CD4-positive, alpha-beta T cell treated with Interleukin-6 for 4 hours (primary cell): ENCODE data around the gene FEM1B.

Experiments
- DNase-seq: peaks from one replicate; pipeline ENCODE4 v3.0.0-alpha.2; 2020; ENCODE audit warnings: mixed read lengths

The FEM1B gene

DNA sequence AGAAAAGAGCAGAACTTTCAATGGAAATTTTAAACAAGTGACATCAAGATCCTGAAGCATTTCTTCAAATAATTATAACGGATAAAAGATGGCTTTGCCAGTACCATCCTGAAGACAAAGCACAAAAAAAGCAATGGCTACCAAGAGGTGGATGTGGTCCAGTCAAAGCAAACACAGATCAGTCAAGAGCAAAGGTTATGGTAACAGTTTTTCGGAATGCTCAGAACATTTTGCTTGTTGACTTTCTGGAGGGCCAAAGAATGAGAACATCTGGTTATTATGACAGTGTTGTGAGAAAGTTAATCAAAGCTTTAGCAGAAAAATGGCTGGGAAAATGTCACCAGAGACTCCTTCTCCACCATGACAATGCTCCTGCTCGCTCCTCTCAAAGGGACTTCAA, 31.5 kb downstream of the FEM1B start:
- no peak for DNase-seq

- DNase-seq = no peak
These were observed 32.7 kb downstream of the FEM1B start for GRCh38 chr15:68310178-68310803.

- DNase-seq = no peak
These were observed 33.4 kb downstream of the FEM1B start for GRCh38 chr15:68310804-68311463.

DNA sequence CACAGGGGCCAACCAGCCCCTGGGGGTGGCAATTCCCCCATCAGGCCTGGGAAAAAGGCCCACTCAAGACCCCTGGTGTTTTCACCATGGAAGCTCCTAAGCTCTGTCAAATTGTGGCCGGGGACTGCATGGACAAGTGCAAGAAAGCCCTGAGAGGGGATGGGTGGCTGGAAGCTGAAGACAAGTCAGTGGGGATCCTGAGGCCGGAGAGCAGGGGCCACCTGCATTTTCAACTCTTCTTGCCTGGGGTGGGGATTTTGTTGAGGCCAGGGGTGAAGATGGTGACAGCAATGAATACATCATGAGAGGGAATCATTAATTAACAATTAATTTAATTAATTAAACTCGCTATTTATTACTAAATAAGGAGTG, 33.9 kb downstream of the FEM1B start:
- no peak for DNase-seq

- no peak for DNase-seq
These were observed 34.5 kb downstream of the FEM1B start for GRCh38 chr15:68311859-68312557.

GRCh38 chr15:68312701-68313204, 35.2 kb downstream of the FEM1B start:
- DNase-seq = no peak

- DNase-seq = no peak
These were observed 36.2 kb downstream of the FEM1B start for GRCh38 chr15:68313501-68314410.

- no peak for DNase-seq
These were observed 37.0 kb downstream of the FEM1B start for GRCh38 chr15:68314563-68314962.

GRCh38 chr15:68315035-68315434, 37.5 kb downstream of the FEM1B start:
- DNase-seq = no peak

DNA sequence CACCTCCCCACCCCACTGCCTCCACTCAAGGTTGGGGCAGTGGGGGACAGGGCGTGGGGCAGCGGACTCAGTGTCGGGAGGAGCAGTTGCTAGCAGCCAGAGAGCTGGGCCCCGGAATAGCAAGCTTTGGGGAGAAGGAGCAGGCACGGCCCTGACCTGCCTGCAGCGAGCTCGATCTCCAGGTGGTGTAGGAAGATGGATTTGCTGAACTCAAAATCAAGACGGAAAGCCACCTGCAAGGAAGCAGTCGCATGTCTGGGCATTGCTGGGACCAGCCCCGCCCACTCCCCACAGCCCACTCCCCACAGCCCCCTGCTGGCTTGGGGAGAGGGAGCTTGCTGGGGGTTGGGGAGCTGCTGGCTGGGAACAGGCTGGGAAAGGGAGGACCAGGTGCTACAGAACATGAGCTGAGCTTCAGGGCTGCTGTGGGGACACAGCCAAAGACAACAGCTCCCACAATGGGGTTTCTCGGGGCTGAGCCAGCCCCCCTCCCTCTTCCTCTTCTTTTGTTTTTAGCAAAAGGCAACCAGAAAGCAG, 38.0 kb downstream of the FEM1B start:
- DNase-seq = no peak

DNA sequence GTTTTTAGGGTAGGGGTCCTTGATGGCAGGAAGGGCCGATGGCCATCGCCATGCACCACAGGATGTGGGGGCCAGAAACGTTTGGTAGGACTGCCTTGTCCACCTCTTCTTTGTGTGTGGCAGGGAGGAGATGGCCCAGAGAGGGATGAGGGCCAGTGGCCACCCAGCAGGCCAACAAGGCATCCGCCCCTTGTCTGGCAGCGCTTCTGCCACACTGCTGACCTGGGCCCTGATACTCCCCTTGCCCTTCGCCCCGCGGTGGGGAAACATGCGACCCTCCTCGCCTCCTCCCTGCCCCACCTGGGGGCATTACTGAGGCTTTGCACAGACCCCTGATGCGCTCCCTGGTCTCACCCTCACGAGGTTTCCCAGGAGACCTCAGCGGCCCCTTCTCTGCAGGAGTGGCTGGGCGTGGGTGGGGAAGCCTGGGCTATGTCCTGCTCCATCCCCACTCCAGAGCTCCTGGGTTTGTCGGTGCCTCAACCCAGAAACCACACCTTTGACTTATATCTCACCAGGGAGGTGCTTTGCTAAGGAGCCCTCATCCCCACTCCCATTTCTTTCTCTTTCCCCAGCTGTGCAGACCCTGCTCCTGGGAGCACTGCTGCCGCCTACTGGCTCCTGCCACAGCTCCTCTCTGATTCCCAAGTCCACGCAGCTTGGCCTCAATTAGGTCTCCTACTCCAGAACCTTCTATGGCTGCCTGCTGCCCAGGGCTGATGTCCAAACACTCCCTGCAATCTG, 38.7 kb downstream of the FEM1B start:
- DNase-seq = no peak

DNA sequence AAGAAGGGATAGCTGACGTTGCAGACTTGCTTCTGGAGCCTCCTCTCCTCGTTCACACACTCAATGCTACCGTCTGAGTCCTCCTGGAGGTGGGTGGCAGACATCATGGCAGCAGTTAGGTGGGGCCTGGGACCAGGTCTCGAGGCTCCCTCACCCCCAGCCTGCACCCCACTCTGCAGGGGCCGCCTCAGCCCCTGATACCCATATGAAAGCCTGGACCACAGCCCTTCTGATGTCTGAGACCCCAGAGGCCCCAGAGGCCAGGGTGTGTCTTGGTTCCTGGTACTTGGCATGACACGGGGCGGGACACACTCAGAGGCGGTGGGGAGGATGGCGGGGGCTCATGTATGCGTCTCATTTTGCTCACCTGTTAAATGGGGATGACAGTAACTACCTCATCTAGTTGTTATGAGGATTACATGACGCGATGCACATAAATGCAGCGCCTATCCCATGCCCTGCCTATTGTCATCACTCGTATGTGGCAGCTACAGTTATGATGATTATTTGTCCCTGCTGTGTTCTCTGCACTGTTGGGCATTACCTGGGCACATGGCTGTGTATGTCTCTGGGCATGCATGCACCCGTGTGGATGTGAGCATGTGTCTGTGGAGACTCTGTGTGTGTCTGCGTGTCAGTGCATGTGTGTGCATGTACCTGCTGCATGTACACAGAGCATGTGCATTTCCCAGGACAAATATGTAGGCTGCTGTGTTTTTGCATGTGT, 39.9 kb downstream of the FEM1B start:
- no peak for DNase-seq

GRCh38 chr15:68318008-68318835, 40.7 kb downstream of the FEM1B start:
- DNase-seq = no peak

- no peak for DNase-seq
These were observed 41.7 kb downstream of the FEM1B start for GRCh38 chr15:68318931-68319909.

- DNase-seq = no peak
These were observed 42.5 kb downstream of the FEM1B start for GRCh38 chr15:68319997-68320396.

DNA sequence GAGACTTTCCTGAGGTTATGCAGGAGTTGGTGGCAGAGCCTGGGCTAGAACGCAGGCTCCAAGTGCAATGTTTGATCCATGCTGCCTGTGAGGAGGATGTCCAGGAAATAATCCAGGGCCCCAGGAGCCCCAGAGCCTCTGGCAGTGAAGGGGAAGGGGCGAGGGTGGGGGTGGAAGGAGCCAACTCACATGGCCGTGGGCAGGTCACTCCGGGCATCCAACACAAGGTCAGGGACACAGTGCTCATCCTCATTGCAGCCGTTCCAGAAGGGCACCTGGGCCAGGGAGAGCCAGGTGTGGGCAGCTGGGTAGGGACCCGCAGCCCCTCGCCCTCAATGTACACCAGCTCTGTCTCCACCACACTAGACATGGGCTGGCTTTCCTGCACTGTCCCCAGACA, 43.7 kb downstream of the FEM1B start:
- no peak for DNase-seq

- no peak for DNase-seq
These were observed 45.3 kb downstream of the FEM1B start for GRCh38 chr15:68322796-68323195.

GRCh38 chr15:68325726-68326125, 48.2 kb downstream of the FEM1B start:
- no peak for DNase-seq
